GM23338 (cell line): ENCODE results near the gene PRKAR1A. TPM values are rescaled to one million over a fixed set of nuclear protein-coding genes. Genes with fewer than 3 reads are reported as not detected.

Experiments used
- ATAC-seq: fragments of 200-7000 bp; cut with Tn5 transposase; 3 replicates; pipeline ENCODE4 v1.9.1; 2020
- DNase-seq: peaks from one replicate; pipeline ENCODE4 v3.0.0-alpha.2; 2015; ENCODE audit warnings: low spot score
- H2AFZ ChIP-seq: fragments of 200-600 bp; sonication (generic); 2 replicates; pipeline ENCODE4 v1.8.0; 2016; ENCODE audit warnings: antibody characterized with exemption, mild to moderate bottlenecking, moderate library complexity
- H3F3A ChIP-seq: fragments of 200-600 bp; sonication (generic); replicated peaks from 2 replicates; pipeline ENCODE4 v1.8.0; 2017; ENCODE audit warnings: antibody characterized with exemption, mixed run types, low read depth
- H3K27ac ChIP-seq: fragments of 200-600 bp; sonication (generic); 2 replicates; pipeline ENCODE4 v1.6.1; 2016; ENCODE audit warnings: low read depth
- H3K27me3 ChIP-seq: fragments of 200-600 bp; sonication (generic); 2 replicates; pipeline ENCODE4 v1.8.0; 2016; ENCODE audit warnings: mild to moderate bottlenecking, mixed run types, moderate library complexity; ENCODE audit not compliant: insufficient read depth
- H3K36me3 ChIP-seq: fragments of 200-600 bp; sonication (generic); 2 replicates; pipeline ENCODE4 v1.8.0; 2016; ENCODE audit warnings: mild to moderate bottlenecking; ENCODE audit not compliant: insufficient read depth
- H3K4me1 ChIP-seq: fragments of 200-600 bp; sonication (generic); 2 replicates; pipeline ENCODE4 v1.8.0; 2016; ENCODE audit warnings: mild to moderate bottlenecking, moderate library complexity; ENCODE audit not compliant: insufficient read depth
- H3K4me2 ChIP-seq: fragments of 200-600 bp; sonication (generic); 2 replicates; pipeline ENCODE4 v1.7.1; 2017; ENCODE audit warnings: mixed run types
- H3K4me3 ChIP-seq: fragments of 200-600 bp; sonication (generic); 2 replicates; pipeline ENCODE4 v1.6.1; 2016; ENCODE audit warnings: mixed run types
- H3K79me2 ChIP-seq: fragments of 200-600 bp; sonication (generic); replicated peaks from 2 replicates; pipeline ENCODE4 v1.8.0; 2017; ENCODE audit warnings: mild to moderate bottlenecking; ENCODE audit not compliant: insufficient read depth
- H3K9me2 ChIP-seq: fragments of 200-600 bp; sonication (generic); 2 replicates; pipeline ENCODE4 v1.8.0; 2017; ENCODE audit not compliant: insufficient read depth
- H4K20me1 ChIP-seq: fragments of 200-600 bp; sonication (generic); replicated peaks from 2 replicates; pipeline ENCODE4 v1.8.0; 2017; ENCODE audit warnings: mild to moderate bottlenecking; ENCODE audit not compliant: insufficient read depth
- H3K27ac Mint-ChIP-seq: 2 replicates; pipeline ENCODE4 v1.8.0; 2020; ENCODE audit warnings: inconsistent platforms, mild to moderate bottlenecking, moderate library complexity, mixed read lengths
- H3K27me3 Mint-ChIP-seq: 3 replicates; pipeline ENCODE4 v1.8.0; 2022; ENCODE audit warnings: low read depth, mild to moderate bottlenecking, moderate library complexity, mixed read lengths, inconsistent platforms; ENCODE audit not compliant: insufficient read depth, poor library complexity
- H3K36me3 Mint-ChIP-seq: 3 replicates; pipeline ENCODE4 v1.8.0; 2021; ENCODE audit warnings: low read depth, mild to moderate bottlenecking, inconsistent platforms, moderate library complexity, mixed read lengths
- H3K4me1 Mint-ChIP-seq: 3 replicates; pipeline ENCODE4 v1.8.0; 2020; ENCODE audit warnings: mild to moderate bottlenecking, inconsistent platforms, mixed read lengths
- H3K4me3 Mint-ChIP-seq: 3 replicates; pipeline ENCODE4 v1.8.0; 2021; ENCODE audit warnings: moderate library complexity, mild to moderate bottlenecking, inconsistent platforms, mixed read lengths
- H3K9me3 Mint-ChIP-seq: 3 replicates; pipeline ENCODE4 v1.8.0; 2020; ENCODE audit warnings: moderate library complexity, mild to moderate bottlenecking, inconsistent platforms, mixed read lengths
- CREB1 ChIP-seq: fragments of 250-450 bp; sonication (Bioruptor Pico); IDR thresholded peaks from 2 replicates; pipeline ENCODE4 v1.5.0; 2020; ENCODE audit warnings: low read depth, mild to moderate bottlenecking, moderate library complexity
- CTCF ChIP-seq, 2 experiments: fragments of 200-600 bp in 1 of 2; sonication (generic) in 1 of 2; conservative IDR thresholded peaks; 2 replicates each; pipeline versions ENCODE4 v1.5.1 to v1.6.1; 2016 to 2017; ENCODE audit warnings: antibody characterized with exemption in 2 of 2, low read depth in 2 of 2, mild to moderate bottlenecking in 2 of 2, moderate library complexity in 1 of 2
- EZH2 ChIP-seq: fragments of 200-600 bp; sonication (generic); IDR thresholded peaks from one replicate; pipeline ENCODE4 v1.8.0; 2017; ENCODE audit warnings: antibody characterized with exemption, mild to moderate bottlenecking, low read depth; ENCODE audit not compliant: unreplicated experiment
- EZH2phosphoT487 ChIP-seq: fragments of 200-600 bp; sonication (generic); IDR thresholded peaks from one replicate; pipeline ENCODE4 v1.8.1; 2018; ENCODE audit warnings: antibody characterized with exemption; ENCODE audit not compliant: unreplicated experiment
- JUNB ChIP-seq: IDR thresholded peaks from one replicate; pipeline ENCODE4 v1.6.1; 2016; ENCODE audit warnings: antibody characterized with exemption; ENCODE audit not compliant: unreplicated experiment
- NANOG ChIP-seq: IDR thresholded peaks from 2 replicates; pipeline ENCODE4 v1.6.1; 2016; ENCODE audit warnings: antibody characterized with exemption, borderline replicate concordance
- POLR2AphosphoS5 ChIP-seq: IDR thresholded peaks from 2 replicates; pipeline ENCODE4 v1.6.1; 2016; ENCODE audit warnings: antibody characterized with exemption, low read depth
- REST ChIP-seq: IDR thresholded peaks from one replicate; pipeline ENCODE4 v1.6.1; 2018; ENCODE audit warnings: antibody characterized with exemption; ENCODE audit not compliant: unreplicated experiment
- STAT1 ChIP-seq: IDR thresholded peaks from one replicate; pipeline ENCODE4 v1.6.1; 2016; ENCODE audit warnings: antibody characterized with exemption; ENCODE audit not compliant: unreplicated experiment
- ZNF114 ChIP-seq: fragments of 250-450 bp; sonication (Bioruptor Pico); IDR thresholded peaks from 2 replicates; pipeline ENCODE4 v1.5.0; 2020; ENCODE audit warnings: mild to moderate bottlenecking, moderate library complexity
- ZNF331 ChIP-seq: fragments of 250-450 bp; sonication (Bioruptor Pico); IDR thresholded peaks from 2 replicates; pipeline ENCODE4 v1.5.0; 2020; ENCODE audit warnings: low read depth, mild to moderate bottlenecking, moderate library complexity
- ZNF462 ChIP-seq: fragments of 250-450 bp; sonication (Bioruptor Pico); IDR thresholded peaks from 2 replicates; pipeline ENCODE4 v1.5.0; 2020; ENCODE audit warnings: mild to moderate bottlenecking, moderate library complexity
- polyA plus RNA-seq: library from polyadenylated mRNA; unstranded; fragments of >200 nt; fragmentation: Nextera tagmentation; extraction: Ambion mirVana; gene quantifications from 2 replicates; pipeline ENCODE4 v1.2.1, GENCODE V29; 2016
- total RNA-seq: library from RNA; depleted of rRNA; stranded (reverse); fragments of >200 nt; shearing (Covaris generic); gene quantifications from 2 replicates; pipeline ENCODE4 v1.2.3, GENCODE V29; 2014
- TF ChIP-seq, protein P1 (sequence below): IDR thresholded peaks from 2 replicates; pipeline ENCODE4 v1.6.1; 2016; ENCODE audit warnings: antibody characterized with exemption

The PRKAR1A gene
- total and polyA plus RNA-seq, 2 experiments from 2014 or later = 90.1 to 100 TPM

DNA sequence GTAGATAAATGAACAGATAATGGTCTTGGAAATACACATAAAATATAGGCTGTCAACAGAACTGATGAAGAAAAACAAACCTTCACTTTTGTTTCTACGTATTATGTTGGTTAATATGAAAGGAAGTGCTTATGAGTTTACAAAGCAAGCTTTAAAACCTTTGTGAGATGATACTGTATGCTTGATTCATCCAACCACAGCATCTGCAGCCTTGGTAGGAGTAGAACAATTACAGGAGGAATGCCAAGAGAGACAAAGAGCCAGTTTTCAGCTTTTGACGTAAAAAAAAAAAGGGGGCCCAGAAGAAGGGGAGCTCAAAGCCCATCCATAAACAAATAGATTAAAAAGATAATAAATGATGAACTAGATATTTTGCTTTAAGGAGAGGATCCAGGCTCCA is 75.6 kb downstream of the PRKAR1A start:
- Histone ChIP-seq H3K9me2 (no peaks in the 10 kb centered on the region; the same call in 1 of the 2 replicates), H3F3A (no peaks in the 10 kb centered on the region), H3K4me2 (no peak overlapping the region), H3K4me3 (no peak overlapping the region), H3K36me3 (no peaks in the 10 kb centered on the region; the same call in 1 of the 2 replicates), H3K4me1 (no peaks in the 10 kb centered on the region; the same call in 1 of the 2 replicates), H2AFZ (no peak overlapping the region), H3K27ac (no peak overlapping the region), H3K79me2 (no peaks in the 10 kb centered on the region), H3K27me3 (no peaks in the 10 kb centered on the region), H4K20me1 (no peaks in the 10 kb centered on the region)
- H3K9me3 Mint-ChIP-seq = peaks cover 5% of the 10 kb centered on the region; the same call in 2 of the 3 replicates
- H3K27me3 Mint-ChIP-seq = peaks cover 7% of the 10 kb centered on the region
- peaks cover 4% of the 10 kb centered on the region; the same call in 2 of the 3 replicates for H3K36me3 Mint-ChIP-seq
- ATAC-seq = no peak
- DNase-seq = no peak
- H3K4me1 Mint-ChIP-seq = no peaks in the 10 kb centered on the region
- TF ChIP-seq ZNF462 (CRISPR knock-in tag) = no peak
- no peak for TF ChIP-seq ZNF114 (CRISPR knock-in tag)
- TF ChIP-seq EZH2 = no peak
- no peak for TF ChIP-seq CTCF (conservative IDR thresholded peaks at IDR 0.05; ENCODE audit: low read depth in 2 of 2)
- TF ChIP-seq POLR2AphosphoS5 = no peak
- TF ChIP-seq EZH2phosphoT487 = no peak
- TF ChIP-seq, protein P1, sequence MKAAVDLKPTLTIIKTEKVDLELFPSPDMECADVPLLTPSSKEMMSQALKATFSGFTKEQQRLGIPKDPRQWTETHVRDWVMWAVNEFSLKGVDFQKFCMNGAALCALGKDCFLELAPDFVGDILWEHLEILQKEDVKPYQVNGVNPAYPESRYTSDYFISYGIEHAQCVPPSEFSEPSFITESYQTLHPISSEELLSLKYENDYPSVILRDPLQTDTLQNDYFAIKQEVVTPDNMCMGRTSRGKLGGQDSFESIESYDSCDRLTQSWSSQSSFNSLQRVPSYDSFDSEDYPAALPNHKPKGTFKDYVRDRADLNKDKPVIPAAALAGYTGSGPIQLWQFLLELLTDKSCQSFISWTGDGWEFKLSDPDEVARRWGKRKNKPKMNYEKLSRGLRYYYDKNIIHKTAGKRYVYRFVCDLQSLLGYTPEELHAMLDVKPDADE = no peak
- TF ChIP-seq NANOG = no peak
- no peak for TF ChIP-seq REST
- TF ChIP-seq JUNB = no peak
- TF ChIP-seq STAT1 = no peak
- no peak for TF ChIP-seq ZNF331 (CRISPR knock-in tag)
- TF ChIP-seq CREB1 (CRISPR knock-in tag) = no peak
- no peak overlapping the region for H3K4me3 Mint-ChIP-seq
- no peak overlapping the region for H3K27ac Mint-ChIP-seq
